Keratinocyte (primary cell): ENCODE data around the gene CCDC102A. TPM values are rescaled to one million over a fixed set of nuclear protein-coding genes. Genes with fewer than 3 reads are reported as not detected.

Source experiments
- DNase-seq: peaks from one replicate; pipeline ENCODE4 v3.0.0-alpha.2; 2011; ENCODE audit warnings: low read depth, missing footprints, low spot score
- FAIRE-seq: peaks from 2 replicates; lab custom pipeline; 2011; peaks lifted over from hg19 to GRCh38; lab: Jason Lieb, UNC
- H2AFZ ChIP-seq: 2 replicates; pipeline ENCODE4 v1.6.0; 2012; ENCODE audit warnings: low read length, control low read depth, inconsistent platforms; ENCODE audit not compliant: control insufficient read depth
- H3K27ac ChIP-seq: 2 replicates; pipeline ENCODE4 v1.5.1; 2011; ENCODE audit warnings: low read length; ENCODE audit not compliant: control insufficient read depth, insufficient read depth
- H3K27me3 ChIP-seq: 3 replicates; pipeline ENCODE4 v1.6.0; 2011; ENCODE audit warnings: low read length; ENCODE audit not compliant: control insufficient read depth, insufficient read depth; ENCODE audit errors: extremely low read depth
- H3K36me3 ChIP-seq, 2 experiments: 2 replicates in 1 of 2; 3 replicates in 1 of 2; pipeline ENCODE4 v1.5.1; 2011; ENCODE audit warnings: low read length in 2 of 2, mild to moderate bottlenecking in 1 of 2; ENCODE audit not compliant: control insufficient read depth in 2 of 2, insufficient read depth in 2 of 2; ENCODE audit errors: extremely low read depth in 1 of 2
- H3K4me1 ChIP-seq: 3 replicates; pipeline ENCODE4 v1.5.1; 2011; ENCODE audit warnings: low read length; ENCODE audit not compliant: control insufficient read depth, insufficient read depth; ENCODE audit errors: extremely low read depth
- H3K4me2 ChIP-seq: 3 replicates; pipeline ENCODE4 v1.6.0; 2011; ENCODE audit warnings: low read depth, low read length; ENCODE audit not compliant: control insufficient read depth, insufficient read depth; ENCODE audit errors: extremely low read depth
- H3K4me3 ChIP-seq, 3 experiments: fragments of 200-600 bp in 1 of 3; sonication (generic) in 1 of 3; 2 replicates in 2 of 3; 3 replicates in 1 of 3; pipeline ENCODE4 v1.5.1; 2011 to 2016; ENCODE audit warnings: low read length in 3 of 3, mild to moderate bottlenecking in 3 of 3, control low read depth in 2 of 3, inconsistent platforms in 1 of 3, low read depth in 1 of 3, mixed read lengths in 1 of 3, mixed run types in 1 of 3, moderate library complexity in 1 of 3; ENCODE audit not compliant: control insufficient read depth in 2 of 3, insufficient read depth in 2 of 3; ENCODE audit errors: extremely low read depth in 1 of 3
- H3K79me2 ChIP-seq: 2 replicates; pipeline ENCODE4 v1.6.0; 2012; ENCODE audit warnings: low read length; ENCODE audit not compliant: control insufficient read depth, insufficient read depth
- H3K9ac ChIP-seq: 3 replicates; pipeline ENCODE4 v1.6.0; 2011; ENCODE audit warnings: low read length; ENCODE audit not compliant: control insufficient read depth, insufficient read depth; ENCODE audit errors: extremely low read depth
- H3K9me1 ChIP-seq: 3 replicates; pipeline ENCODE4 v1.6.0; 2011; ENCODE audit warnings: low read length; ENCODE audit not compliant: control insufficient read depth, insufficient read depth; ENCODE audit errors: extremely low read depth
- H3K9me3 ChIP-seq: 2 replicates; pipeline ENCODE4 v1.5.1; 2012; ENCODE audit warnings: low read depth, low read length; ENCODE audit not compliant: control insufficient read depth
- H4K20me1 ChIP-seq: 3 replicates; pipeline ENCODE4 v1.6.0; 2011; ENCODE audit warnings: low read length; ENCODE audit not compliant: control insufficient read depth, insufficient read depth; ENCODE audit errors: extremely low read depth
- EZH2 ChIP-seq: IDR thresholded peaks from one replicate; pipeline ENCODE4 v1.6.1; 2012; ENCODE audit warnings: inconsistent platforms, mild to moderate bottlenecking, low read length, moderate library complexity
- dilution Hi-C: fragments of 300-500 bp; cut with MboI; formaldehyde crosslinking; loops from one replicate; pipeline ENCODE4 v1.7.0; 2020; ENCODE audit warnings: low sequenced_read_pairs; ENCODE audit not compliant: extremely low pct_ligation_motif_present
- polyA plus RNA-seq, 5 experiments: library from polyadenylated mRNA; depleted of rRNA in 3 of 5; stranded (reverse) in 3 of 5; stranded (forward) in 1 of 5; unstranded in 1 of 5; fragments of >200 nt; gene quantifications; 1 replicate in 1 of 5; 2 replicates in 3 of 5; 3 replicates in 1 of 5; pipeline versions ENCODE4 v1.2.1 to v1.2.3, GENCODE V29; 2011 to 2012; ENCODE audit warnings: missing spikeins in 2 of 5, low read depth in 1 of 5, low replicate concordance in 1 of 5
- TF ChIP-seq, protein P1 (sequence below), 3 experiments: IDR thresholded peaks in 1 of 3; conservative IDR thresholded peaks in 1 of 3; optimal IDR thresholded peaks in 1 of 3; 2 replicates in 2 of 3; 3 replicates in 1 of 3; pipeline versions ENCODE3 to v1.5.1; 2011; ENCODE audit warnings: low read length in 3 of 3, mild to moderate bottlenecking in 3 of 3, moderate library complexity in 2 of 3, control low read depth in 1 of 3, inconsistent platforms in 1 of 3; ENCODE audit not compliant: insufficient read depth in 2 of 3; ENCODE audit errors: extremely low read depth in 1 of 3

Gene CCDC102A
- polyA plus RNA-seq, 1 donor (not counting 4 experiments of a cell fraction or from before 2014, with no cell fraction given): 2.2 TPM

DNA sequence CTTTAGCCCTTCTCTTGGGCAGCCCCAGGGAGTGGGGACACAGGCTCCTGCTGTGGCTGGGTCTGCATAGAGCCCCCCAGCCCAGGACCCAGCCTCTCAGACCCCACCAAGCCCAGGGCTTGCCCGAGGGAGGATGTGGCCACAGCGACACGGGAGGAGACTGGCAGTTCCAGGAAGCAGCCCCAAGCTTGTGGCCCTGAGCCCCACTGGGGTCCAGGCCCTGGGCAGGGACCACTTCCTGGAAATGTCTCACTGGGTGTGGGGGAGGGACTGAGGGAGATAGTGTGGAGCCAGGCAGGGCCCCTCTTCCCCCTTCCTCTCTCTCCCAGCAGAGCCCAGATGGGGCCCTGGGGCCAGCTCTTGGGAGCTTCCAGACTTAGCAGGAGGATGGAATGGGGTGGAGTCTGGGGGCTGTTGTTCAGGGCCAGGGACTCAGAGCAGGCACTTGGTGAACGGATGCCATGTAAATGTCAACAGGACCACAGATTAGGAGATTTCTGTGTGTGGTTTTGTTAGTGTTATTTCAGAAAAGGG, 41.4 kb upstream of the CCDC102A start:
- FAIRE-seq (no peak), DNase-seq (no peak)
- Histone ChIP-seq H3K79me2 (no peaks in the 10 kb centered on the region), H3K9me3 (no peaks in the 10 kb centered on the region), H3K4me2 (no peak overlapping the region), H2AFZ (no peak overlapping the region), H3K9me1 (no peaks in the 10 kb centered on the region), H3K27me3 (no peaks in the 10 kb centered on the region), H3K9ac (no peak overlapping the region), H3K36me3 (no peaks in the 10 kb centered on the region), H4K20me1 (no peaks in the 10 kb centered on the region), H3K4me3 (no peak overlapping the region), H3K27ac (no peak overlapping the region), H3K4me1 (no peaks in the 10 kb centered on the region)
- TF ChIP-seq, protein P1, sequence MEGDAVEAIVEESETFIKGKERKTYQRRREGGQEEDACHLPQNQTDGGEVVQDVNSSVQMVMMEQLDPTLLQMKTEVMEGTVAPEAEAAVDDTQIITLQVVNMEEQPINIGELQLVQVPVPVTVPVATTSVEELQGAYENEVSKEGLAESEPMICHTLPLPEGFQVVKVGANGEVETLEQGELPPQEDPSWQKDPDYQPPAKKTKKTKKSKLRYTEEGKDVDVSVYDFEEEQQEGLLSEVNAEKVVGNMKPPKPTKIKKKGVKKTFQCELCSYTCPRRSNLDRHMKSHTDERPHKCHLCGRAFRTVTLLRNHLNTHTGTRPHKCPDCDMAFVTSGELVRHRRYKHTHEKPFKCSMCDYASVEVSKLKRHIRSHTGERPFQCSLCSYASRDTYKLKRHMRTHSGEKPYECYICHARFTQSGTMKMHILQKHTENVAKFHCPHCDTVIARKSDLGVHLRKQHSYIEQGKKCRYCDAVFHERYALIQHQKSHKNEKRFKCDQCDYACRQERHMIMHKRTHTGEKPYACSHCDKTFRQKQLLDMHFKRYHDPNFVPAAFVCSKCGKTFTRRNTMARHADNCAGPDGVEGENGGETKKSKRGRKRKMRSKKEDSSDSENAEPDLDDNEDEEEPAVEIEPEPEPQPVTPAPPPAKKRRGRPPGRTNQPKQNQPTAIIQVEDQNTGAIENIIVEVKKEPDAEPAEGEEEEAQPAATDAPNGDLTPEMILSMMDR (optimal IDR thresholded peaks at IDR 0.05 in 1 of 3, IDR thresholded peaks at IDR 0.05 in 1 of 3, conservative IDR thresholded peaks at IDR 0.05 in 1 of 3; ENCODE audit: extremely low read depth in 1 of 3, insufficient read depth in 2 of 3, low read length in 3 of 3): no peak
- TF ChIP-seq EZH2: no peak
- dilution Hi-C loops: no loop called here

DNA sequence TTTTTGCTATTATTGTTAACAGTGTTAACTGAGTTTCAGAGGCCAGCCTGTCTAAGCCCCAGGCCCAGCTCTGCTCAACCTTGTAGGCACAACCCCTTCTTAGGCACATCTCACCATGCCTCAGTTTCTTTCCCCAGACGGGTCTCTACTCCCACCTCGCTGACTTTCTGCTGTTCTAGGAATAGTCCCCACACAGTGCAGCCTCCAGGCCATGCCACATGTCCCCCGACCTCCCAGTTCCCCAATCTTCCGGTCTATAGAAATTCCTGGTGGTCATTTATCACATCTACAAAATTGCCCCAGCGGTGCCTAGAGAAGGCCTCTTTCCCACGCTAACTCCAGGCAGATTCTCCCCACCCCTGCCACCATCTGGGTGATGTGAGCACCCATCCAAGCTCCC, 40.8 kb upstream of the CCDC102A start:
- Histone ChIP-seq H3K4me3 (no peak overlapping the region), H3K9ac (no peak overlapping the region), H4K20me1 (no peaks in the 10 kb centered on the region), H3K9me3 (no peaks in the 10 kb centered on the region), H3K4me2 (no peak overlapping the region), H3K9me1 (no peaks in the 10 kb centered on the region), H3K4me1 (no peaks in the 10 kb centered on the region), H3K36me3 (no peaks in the 10 kb centered on the region), H3K79me2 (no peaks in the 10 kb centered on the region), H2AFZ (no peak overlapping the region), H3K27ac (no peak overlapping the region), H3K27me3 (no peaks in the 10 kb centered on the region)
- no peak for TF ChIP-seq EZH2
- TF ChIP-seq, protein P1 (optimal IDR thresholded peaks at IDR 0.05 in 1 of 3, IDR thresholded peaks at IDR 0.05 in 1 of 3, conservative IDR thresholded peaks at IDR 0.05 in 1 of 3; ENCODE audit: extremely low read depth in 1 of 3, insufficient read depth in 2 of 3, low read length in 3 of 3): no peak
- FAIRE-seq (no peak), DNase-seq (no peak)
- dilution Hi-C loops: no loop called here
